ENCODE measurements around the gene FICD.

The FICD gene

GRCh38 chr12:108518101-108518715 lies 3.1 kb downstream of the FICD start:
- no peak overlapping the region for H3K27ac ChIP-seq (replicated peaks)
- H3K27me3 ChIP-seq (ENCODE audit: insufficient read depth, poor library complexity, severe bottlenecking) = no peaks in the 10 kb centered on the region
- TF ChIP-seq CTCF (IDR thresholded peaks at IDR 0.05; ENCODE audit: insufficient read depth, low read length) = no peak
- TF ChIP-seq POLR2AphosphoS5 (IDR thresholded peaks at IDR 0.05; ENCODE audit: low read depth) = no peak
- TF ChIP-seq GABPA (IDR thresholded peaks at IDR 0.05; ENCODE audit: low read depth) = no peak
- TF ChIP-seq REST (IDR thresholded peaks at IDR 0.05; ENCODE audit: insufficient replicate concordance, low read depth) = no peak
- no peak for TF ChIP-seq SPI1 (IDR thresholded peaks at IDR 0.05; ENCODE audit: borderline replicate concordance, low read depth)
- no peak for DNase-seq (ENCODE audit: low read depth in 1 of 2, low spot score in 1 of 2)
- no peak overlapping the region for H3K4me3 ChIP-seq (replicated peaks; ENCODE audit: insufficient read depth, low read length)

- DNase-seq (ENCODE audit: low read depth in 1 of 2, low spot score in 1 of 2) = no peak
- TF ChIP-seq REST (IDR thresholded peaks at IDR 0.05; ENCODE audit: insufficient replicate concordance, low read depth) (no peak), SPI1 (IDR thresholded peaks at IDR 0.05; ENCODE audit: borderline replicate concordance, low read depth) (no peak), GABPA (IDR thresholded peaks at IDR 0.05; ENCODE audit: low read depth) (no peak), CTCF (IDR thresholded peaks at IDR 0.05; ENCODE audit: insufficient read depth, low read length) (no peak), POLR2AphosphoS5 (IDR thresholded peaks at IDR 0.05; ENCODE audit: low read depth) (no peak)
- Histone ChIP-seq H3K4me3 (replicated peaks; ENCODE audit: insufficient read depth, low read length) (no peak overlapping the region), H3K27me3 (ENCODE audit: insufficient read depth, poor library complexity, severe bottlenecking) (no peaks in the 10 kb centered on the region), H3K27ac (replicated peaks) (no peak overlapping the region)
Measured at GRCh38 chr12:108518716-108519496, 3.8 kb downstream of the FICD start.

GRCh38 chr12:108519558-108519957 lies 4.5 kb downstream of the FICD start:
- H3K4me3 ChIP-seq (replicated peaks; ENCODE audit: insufficient read depth, low read length) = no peak overlapping the region
- no peak for DNase-seq (ENCODE audit: low read depth in 1 of 2, low spot score in 1 of 2)
- no peaks in the 10 kb centered on the region for H3K27me3 ChIP-seq (ENCODE audit: insufficient read depth, poor library complexity, severe bottlenecking)
- no peak for TF ChIP-seq REST (IDR thresholded peaks at IDR 0.05; ENCODE audit: insufficient replicate concordance, low read depth)
- no peak for TF ChIP-seq GABPA (IDR thresholded peaks at IDR 0.05; ENCODE audit: low read depth)
- no peak for TF ChIP-seq POLR2AphosphoS5 (IDR thresholded peaks at IDR 0.05; ENCODE audit: low read depth)
- no peak for TF ChIP-seq SPI1 (IDR thresholded peaks at IDR 0.05; ENCODE audit: borderline replicate concordance, low read depth)
- TF ChIP-seq CTCF (IDR thresholded peaks at IDR 0.05; ENCODE audit: insufficient read depth, low read length) = no peak
- no peak overlapping the region for H3K27ac ChIP-seq (replicated peaks)
